RWPE1 (cell line): ENCODE data around the gene EPS8L3.

Source experiments
- CTCF ChIA-PET: fragments of 350-600 bp; sonication (Branson Sonifier 250); formaldehyde crosslinking; extraction: SDS; loops from one replicate; lab custom pipeline; 2021; lab: Yijun Ruan, JAX
- POLR2A ChIA-PET: fragments of 400-600 bp; formaldehyde crosslinking; extraction: SDS; loops from one replicate; lab custom pipeline; 2020; ENCODE audit warnings: antibody characterized with exemption; ENCODE audit not compliant: low non-redundant PET; lab: Yijun Ruan, JAX
- DNase-seq: peaks from one replicate; pipeline ENCODE4 v3.0.0; 2012; ENCODE audit warnings: low spot score
- H3K27ac ChIP-seq: fragments of 450-650 bp; 2 replicates; pipeline ENCODE4 v1.5.1; 2017
- TF ChIP-seq, protein P1 (sequence below): fragments of 450-650 bp; conservative IDR thresholded peaks from 2 replicates; pipeline ENCODE4 v1.5.1; 2017; ENCODE audit warnings: low read depth, mild to moderate bottlenecking

Gene EPS8L3

GRCh38 chr1:109793486-109794318 lies 30.0 kb upstream of the EPS8L3 start:
- ChIA-PET CTCF (interaction anchor here (0.6 to 2.3 kb wide), 3 partner anchors 70 to 426 kb away, joined by 3 to 19 read pairs (median 4); partner anchors contain the start of gene AHCYL1), POLR2A (no interaction called here)
- peak; percentile 83 for DNase-seq
- TF ChIP-seq, protein P1, sequence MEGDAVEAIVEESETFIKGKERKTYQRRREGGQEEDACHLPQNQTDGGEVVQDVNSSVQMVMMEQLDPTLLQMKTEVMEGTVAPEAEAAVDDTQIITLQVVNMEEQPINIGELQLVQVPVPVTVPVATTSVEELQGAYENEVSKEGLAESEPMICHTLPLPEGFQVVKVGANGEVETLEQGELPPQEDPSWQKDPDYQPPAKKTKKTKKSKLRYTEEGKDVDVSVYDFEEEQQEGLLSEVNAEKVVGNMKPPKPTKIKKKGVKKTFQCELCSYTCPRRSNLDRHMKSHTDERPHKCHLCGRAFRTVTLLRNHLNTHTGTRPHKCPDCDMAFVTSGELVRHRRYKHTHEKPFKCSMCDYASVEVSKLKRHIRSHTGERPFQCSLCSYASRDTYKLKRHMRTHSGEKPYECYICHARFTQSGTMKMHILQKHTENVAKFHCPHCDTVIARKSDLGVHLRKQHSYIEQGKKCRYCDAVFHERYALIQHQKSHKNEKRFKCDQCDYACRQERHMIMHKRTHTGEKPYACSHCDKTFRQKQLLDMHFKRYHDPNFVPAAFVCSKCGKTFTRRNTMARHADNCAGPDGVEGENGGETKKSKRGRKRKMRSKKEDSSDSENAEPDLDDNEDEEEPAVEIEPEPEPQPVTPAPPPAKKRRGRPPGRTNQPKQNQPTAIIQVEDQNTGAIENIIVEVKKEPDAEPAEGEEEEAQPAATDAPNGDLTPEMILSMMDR = no peak
- H3K27ac ChIP-seq = peak overlapping the region; percentile 70

DNA sequence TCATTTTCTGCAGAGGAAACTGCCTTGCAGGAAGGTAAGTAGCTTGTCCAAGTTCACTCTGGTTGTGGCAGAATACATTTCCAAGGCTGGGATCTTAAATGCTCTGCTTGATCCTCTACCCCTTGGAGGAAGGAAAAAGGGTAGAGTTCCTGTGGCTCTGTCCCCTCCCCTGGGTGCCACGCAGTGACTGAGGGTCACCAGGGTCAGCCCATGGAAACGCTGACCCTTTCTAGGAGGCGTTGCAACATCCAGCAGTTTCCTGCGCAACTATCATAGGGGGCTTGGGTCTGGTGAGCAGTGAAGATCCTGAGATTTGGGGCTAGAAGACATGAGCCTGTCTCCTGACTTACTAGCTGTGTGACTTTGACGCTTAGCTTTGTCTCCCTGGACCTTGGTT lies 29.4 kb upstream of the EPS8L3 start:
- POLR2A ChIA-PET = no interaction called here
- DNase-seq = no peak
- CTCF ChIA-PET = interaction anchor here (0.6 to 2.3 kb wide), 3 partner anchors 70 to 191 kb away, joined by 3 to 19 read pairs (median 3); partner anchors contain the start of gene AHCYL1
- peak overlapping the region; percentile 70 for H3K27ac ChIP-seq
- TF ChIP-seq, protein P1 = no peak

GRCh38 chr1:109792056-109792831 lies 28.5 kb upstream of the EPS8L3 start:
- TF ChIP-seq, protein P1 = no peak
- peak overlapping the region; percentile 70 for H3K27ac ChIP-seq
- POLR2A ChIA-PET = no interaction called here
- CTCF ChIA-PET = interaction anchor here (0.7 to 2.3 kb wide), 5 partner anchors 15 to 314 kb away, joined by 3 to 19 read pairs (median 4); partner anchors contain the start of gene AHCYL1
- DNase-seq = peak; percentile 54

- POLR2A ChIA-PET = no interaction called here
- H3K27ac ChIP-seq = peak overlapping the region; percentile 70
- TF ChIP-seq, protein P1 = no peak
- CTCF ChIA-PET = interaction anchor here (0.7 to 2.3 kb wide), 3 partner anchors 188 to 314 kb away, joined by 4 to 19 read pairs (median 6); partner anchors contain the start of gene AHCYL1
- DNase-seq = no peak
Measured at GRCh38 chr1:109791495-109792043, 27.8 kb upstream of the EPS8L3 start.

- DNase-seq = no peak
- CTCF ChIA-PET = no interaction called here
- H3K27ac ChIP-seq = no peak overlapping the region
Measured at GRCh38 chr1:109790735-109791494, 27.2 kb upstream of the EPS8L3 start.

More at GRCh38 chr1:109790735-109791494, 27.2 kb upstream of the EPS8L3 start:
- POLR2A ChIA-PET = no interaction called here
- TF ChIP-seq, protein P1 = no peak
